Measurements from ENCODE around the gene GNL2.

The GNL2 gene

GRCh38 chr1:37549341-37549740 lies 46.4 kb downstream of the GNL2 start:
- Histone ChIP-seq H4K8ac (ENCODE audit: low read depth, low read length) (no peak overlapping the region), H3K27me3 (ENCODE audit: control insufficient read depth in 3 of 3, insufficient read depth in 3 of 3, low read depth in 1 of 3, low read length in 3 of 3) (no peaks in the 10 kb centered on the region), H3K14ac (ENCODE audit: low read length) (no peak overlapping the region), H3K18ac (ENCODE audit: low read length) (no peak overlapping the region), H3K23ac (ENCODE audit: low read depth, low read length, poor library complexity) (no peak overlapping the region), H3K9ac (ENCODE audit: low read depth, low read length, poor library complexity) (no peak overlapping the region), H3K27ac (replicated peaks; ENCODE audit: low read length) (no peak overlapping the region), H3K36me3 (replicated peaks in 1 of 2; ENCODE audit: control insufficient read depth in 2 of 2, insufficient read depth in 2 of 2, low read length in 2 of 2) (peaks cover 13 to 75% of the 10 kb centered on the region in 2 donors), H2BK120ac (ENCODE audit: low read depth, low read length) (no peak overlapping the region), H3K4ac (ENCODE audit: low read length) (no peak overlapping the region), H4K91ac (ENCODE audit: low read depth, low read length, poor library complexity) (no peak overlapping the region), H3K4me2 (ENCODE audit: insufficient read depth, low read length, poor library complexity, severe bottlenecking) (no peak overlapping the region), H2AFZ (ENCODE audit: low read length) (no peak overlapping the region), H3K79me1 (ENCODE audit: low read depth, low read length) (peaks cover 13% of the 10 kb centered on the region), H3K4me1 (ENCODE audit: control insufficient read depth in 2 of 2, insufficient read depth in 1 of 2, low read depth in 1 of 2, low read length in 2 of 2) (peaks cover 3 to 8% of the 10 kb centered on the region in 2 donors), H3K9me3 (replicated peaks in 1 of 2; ENCODE audit: control insufficient read depth in 2 of 2, insufficient read depth in 1 of 2, low read depth in 1 of 2, low read length in 2 of 2) (peaks cover 0 to under 1% of the 10 kb centered on the region in 2 donors), H2BK5ac (ENCODE audit: low read length) (no peak overlapping the region), H2AK5ac (ENCODE audit: low read depth, low read length) (no peak overlapping the region), H2BK12ac (ENCODE audit: low read length) (no peak overlapping the region), H2BK15ac (ENCODE audit: low read length) (no peak overlapping the region), H3K4me3 (ENCODE audit: low read length in 2 of 2) (no peak overlapping the region)
- WGBS, 2 donors (ENCODE audit: extremely low coverage in 2 of 2, insufficient read length in 2 of 2, insufficient replicate concordance in 1 of 2) = no CpG with 5 or more reads among the region's 6 CpGs
- no peak for DNase-seq (ENCODE audit: low spot score)

- H2BK15ac ChIP-seq (ENCODE audit: low read length) = no peak overlapping the region
- no peak overlapping the region for H4K91ac ChIP-seq (ENCODE audit: low read depth, low read length, poor library complexity)
- H4K8ac ChIP-seq (ENCODE audit: low read depth, low read length) = no peak overlapping the region
- no peak overlapping the region for H2AFZ ChIP-seq (ENCODE audit: low read length)
- no peak overlapping the region for H3K27ac ChIP-seq (replicated peaks; ENCODE audit: low read length)
- H3K23ac ChIP-seq (ENCODE audit: low read depth, low read length, poor library complexity) = no peak overlapping the region
- H3K4me1 ChIP-seq (ENCODE audit: control insufficient read depth in 2 of 2, insufficient read depth in 1 of 2, low read depth in 1 of 2, low read length in 2 of 2) = no peaks in the 10 kb centered on the region
- H3K79me1 ChIP-seq (ENCODE audit: low read depth, low read length) = peaks cover 4% of the 10 kb centered on the region
- H3K9me3 ChIP-seq (replicated peaks in 1 of 2; ENCODE audit: control insufficient read depth in 2 of 2, insufficient read depth in 1 of 2, low read depth in 1 of 2, low read length in 2 of 2) = no peaks in the 10 kb centered on the region
- H3K36me3 ChIP-seq (replicated peaks in 1 of 2; ENCODE audit: control insufficient read depth in 2 of 2, insufficient read depth in 2 of 2, low read length in 2 of 2) = peaks cover 20 to 81% of the 10 kb centered on the region in 2 donors
- H3K4ac ChIP-seq (ENCODE audit: low read length) = no peak overlapping the region
- no CpG with 5 or more reads among the region's 5 CpGs for WGBS, 2 donors (ENCODE audit: extremely low coverage in 2 of 2, insufficient read length in 2 of 2, insufficient replicate concordance in 1 of 2)
- H2BK5ac ChIP-seq (ENCODE audit: low read length) = no peak overlapping the region
- H3K14ac ChIP-seq (ENCODE audit: low read length) = no peak overlapping the region
- no peak overlapping the region for H3K9ac ChIP-seq (ENCODE audit: low read depth, low read length, poor library complexity)
- no peak overlapping the region for H2BK120ac ChIP-seq (ENCODE audit: low read depth, low read length)
- DNase-seq (ENCODE audit: low spot score) = no peak
- H2AK5ac ChIP-seq (ENCODE audit: low read depth, low read length) = no peak overlapping the region
- no peak overlapping the region for H3K4me3 ChIP-seq (ENCODE audit: low read length in 2 of 2)
- H2BK12ac ChIP-seq (ENCODE audit: low read length) = no peak overlapping the region
- H3K18ac ChIP-seq (ENCODE audit: low read length) = no peak overlapping the region
- no peaks in the 10 kb centered on the region for H3K27me3 ChIP-seq (ENCODE audit: control insufficient read depth in 3 of 3, insufficient read depth in 3 of 3, low read depth in 1 of 3, low read length in 3 of 3)
- no peak overlapping the region for H3K4me2 ChIP-seq (ENCODE audit: insufficient read depth, low read length, poor library complexity, severe bottlenecking)
Measured at GRCh38 chr1:37545019-37545418, 50.7 kb downstream of the GNL2 start.

GRCh38 chr1:37544530-37544929 lies 51.2 kb downstream of the GNL2 start:
- H2AFZ ChIP-seq (ENCODE audit: low read length) = no peak overlapping the region
- peak overlapping the region; percentile 91 for H3K23ac ChIP-seq (ENCODE audit: low read depth, low read length, poor library complexity)
- no CpG with 5 or more reads among the region's 21 CpGs for WGBS, 2 donors (ENCODE audit: extremely low coverage in 2 of 2, insufficient read length in 2 of 2, insufficient replicate concordance in 1 of 2)
- H3K27me3 ChIP-seq (ENCODE audit: control insufficient read depth in 3 of 3, insufficient read depth in 3 of 3, low read depth in 1 of 3, low read length in 3 of 3) = no peaks in the 10 kb centered on the region
- H3K36me3 ChIP-seq (replicated peaks in 1 of 2; ENCODE audit: control insufficient read depth in 2 of 2, insufficient read depth in 2 of 2, low read length in 2 of 2) = peaks cover 23 to 81% of the 10 kb centered on the region in 2 donors
- H3K4me1 ChIP-seq (ENCODE audit: control insufficient read depth in 2 of 2, insufficient read depth in 1 of 2, low read depth in 1 of 2, low read length in 2 of 2) = no peaks in the 10 kb centered on the region
- H3K4ac ChIP-seq (ENCODE audit: low read length) = no peak overlapping the region
- no peak overlapping the region for H4K91ac ChIP-seq (ENCODE audit: low read depth, low read length, poor library complexity)
- no peak overlapping the region for H3K4me3 ChIP-seq (ENCODE audit: low read length in 2 of 2)
- peak overlapping the region; percentile 50 for H3K9ac ChIP-seq (ENCODE audit: low read depth, low read length, poor library complexity)
- no peak overlapping the region for H3K4me2 ChIP-seq (ENCODE audit: insufficient read depth, low read length, poor library complexity, severe bottlenecking)
- H3K18ac ChIP-seq (ENCODE audit: low read length) = no peak overlapping the region
- peaks cover 4% of the 10 kb centered on the region for H3K79me1 ChIP-seq (ENCODE audit: low read depth, low read length)
- H2BK15ac ChIP-seq (ENCODE audit: low read length) = no peak overlapping the region
- no peak overlapping the region for H3K14ac ChIP-seq (ENCODE audit: low read length)
- H3K27ac ChIP-seq (replicated peaks; ENCODE audit: low read length) = no peak overlapping the region
- H4K8ac ChIP-seq (ENCODE audit: low read depth, low read length) = no peak overlapping the region
- H2AK5ac ChIP-seq (ENCODE audit: low read depth, low read length) = no peak overlapping the region
- H2BK120ac ChIP-seq (ENCODE audit: low read depth, low read length) = no peak overlapping the region
- no peak overlapping the region for H2BK12ac ChIP-seq (ENCODE audit: low read length)
- no peak overlapping the region for H2BK5ac ChIP-seq (ENCODE audit: low read length)
- no peak for DNase-seq (ENCODE audit: low spot score)
- no peaks in the 10 kb centered on the region for H3K9me3 ChIP-seq (replicated peaks in 1 of 2; ENCODE audit: control insufficient read depth in 2 of 2, insufficient read depth in 1 of 2, low read depth in 1 of 2, low read length in 2 of 2)

GRCh38 chr1:37540036-37540785 lies 55.5 kb downstream of the GNL2 start:
- no peaks in the 10 kb centered on the region for H3K27me3 ChIP-seq (ENCODE audit: control insufficient read depth in 3 of 3, insufficient read depth in 3 of 3, low read depth in 1 of 3, low read length in 3 of 3)
- H3K4me3 ChIP-seq (ENCODE audit: low read length in 2 of 2) = no peak overlapping the region
- H3K4ac ChIP-seq (ENCODE audit: low read length) = no peak overlapping the region
- H4K8ac ChIP-seq (ENCODE audit: low read depth, low read length) = no peak overlapping the region
- H3K9ac ChIP-seq (ENCODE audit: low read depth, low read length, poor library complexity) = no peak overlapping the region
- no peak overlapping the region for H3K14ac ChIP-seq (ENCODE audit: low read length)
- no peak overlapping the region for H2AFZ ChIP-seq (ENCODE audit: low read length)
- no peak overlapping the region for H3K4me2 ChIP-seq (ENCODE audit: insufficient read depth, low read length, poor library complexity, severe bottlenecking)
- H2BK15ac ChIP-seq (ENCODE audit: low read length) = no peak overlapping the region
- H3K9me3 ChIP-seq (replicated peaks in 1 of 2; ENCODE audit: control insufficient read depth in 2 of 2, insufficient read depth in 1 of 2, low read depth in 1 of 2, low read length in 2 of 2) = no peaks in the 10 kb centered on the region
- no peak for DNase-seq (ENCODE audit: low spot score)
- H4K91ac ChIP-seq (ENCODE audit: low read depth, low read length, poor library complexity) = no peak overlapping the region
- no peak overlapping the region for H3K23ac ChIP-seq (ENCODE audit: low read depth, low read length, poor library complexity)
- H3K27ac ChIP-seq (replicated peaks; ENCODE audit: low read length) = no peak overlapping the region
- no peak overlapping the region for H2BK120ac ChIP-seq (ENCODE audit: low read depth, low read length)
- no peaks in the 10 kb centered on the region for H3K4me1 ChIP-seq (ENCODE audit: control insufficient read depth in 2 of 2, insufficient read depth in 1 of 2, low read depth in 1 of 2, low read length in 2 of 2)
- peaks cover 2% of the 10 kb centered on the region for H3K79me1 ChIP-seq (ENCODE audit: low read depth, low read length)
- H2BK5ac ChIP-seq (ENCODE audit: low read length) = no peak overlapping the region
- no CpG with 5 or more reads among the region's 30 CpGs for WGBS, 2 donors (ENCODE audit: extremely low coverage in 2 of 2, insufficient read length in 2 of 2, insufficient replicate concordance in 1 of 2)
- H3K18ac ChIP-seq (ENCODE audit: low read length) = no peak overlapping the region
- H3K36me3 ChIP-seq (replicated peaks in 1 of 2; ENCODE audit: control insufficient read depth in 2 of 2, insufficient read depth in 2 of 2, low read length in 2 of 2) = peaks cover 28 to 89% of the 10 kb centered on the region in 2 donors
- H2AK5ac ChIP-seq (ENCODE audit: low read depth, low read length) = no peak overlapping the region
- no peak overlapping the region for H2BK12ac ChIP-seq (ENCODE audit: low read length)
